Liver (tissue), 3 donors: ENCODE measurements around the gene ECE1.

ENCODE experiments used
- FOXA1 ChIP-seq: IDR thresholded peaks from 2 replicates; pipeline ENCODE4 v1.6.1; 2016; ENCODE audit warnings: antibody characterized with exemption
- GABPA ChIP-seq, 2 donors: IDR thresholded peaks in 1 of 2; conservative IDR thresholded peaks in 1 of 2; 2 replicates each; pipeline ENCODE4 v1.6.1; 2016; ENCODE audit warnings: antibody characterized with exemption in 2 of 2, mild to moderate bottlenecking in 1 of 2, moderate library complexity in 1 of 2
- RAD21 ChIP-seq, 2 donors: IDR thresholded peaks; 2 replicates each; pipeline ENCODE4 v1.6.1; 2016; ENCODE audit warnings: antibody characterized with exemption in 2 of 2, mild to moderate bottlenecking in 2 of 2
- RXRA ChIP-seq, 2 donors: IDR thresholded peaks; 2 replicates each; pipeline ENCODE4 v1.6.1; 2017 to 2018; ENCODE audit warnings: antibody characterized with exemption in 2 of 2, mild to moderate bottlenecking in 1 of 2
- TAF1 ChIP-seq: conservative IDR thresholded peaks from 2 replicates; pipeline ENCODE4 v1.6.1; 2016; ENCODE audit warnings: antibody characterized with exemption, mild to moderate bottlenecking
- YY1 ChIP-seq: IDR thresholded peaks from 2 replicates; pipeline ENCODE4 v1.6.1; 2016; ENCODE audit warnings: antibody characterized with exemption, mild to moderate bottlenecking
- TF ChIP-seq, protein P1 (sequence below): fragments of 150-350 bp; IDR thresholded peaks from 2 replicates; pipeline ENCODE4 v1.5.1; 2017; ENCODE audit warnings: improper control_type of control experiment, low read depth, low read length; ENCODE audit not compliant: missing input control
- TF ChIP-seq, protein P2 (sequence below): IDR thresholded peaks from 2 replicates; pipeline ENCODE4 v1.6.1; 2016; ENCODE audit warnings: antibody characterized with exemption
- TF ChIP-seq, protein P3 (sequence below): IDR thresholded peaks from 2 replicates; pipeline ENCODE4 v1.6.1; 2016; ENCODE audit warnings: antibody characterized with exemption
- TF ChIP-seq, protein P4 (sequence below): IDR thresholded peaks from 2 replicates; pipeline ENCODE4 v1.6.1; 2016; ENCODE audit warnings: antibody characterized with exemption
- donor health status: healthy.
- donor health status: healthy.

DNA sequence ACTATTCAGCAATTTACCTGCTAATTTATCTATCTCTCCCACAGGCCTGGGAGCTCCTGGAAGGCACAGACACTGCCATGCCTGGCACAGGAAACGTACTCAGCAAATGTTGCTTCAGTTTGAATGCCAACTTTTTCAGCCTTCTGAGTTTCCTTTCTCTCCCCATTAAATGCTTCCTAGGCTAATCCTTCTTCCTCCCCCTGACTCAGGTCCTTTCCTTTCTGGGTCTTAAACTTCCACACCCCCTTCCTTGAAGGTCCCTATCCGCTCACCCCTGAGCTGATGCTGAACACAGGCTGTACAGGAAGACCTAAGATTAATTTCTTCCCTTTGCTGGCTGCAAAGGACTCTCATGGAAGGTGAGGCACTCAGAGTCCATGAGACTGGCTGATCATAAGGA lies 40.3 kb upstream of the ECE1 start:
- TF ChIP-seq, protein P1, sequence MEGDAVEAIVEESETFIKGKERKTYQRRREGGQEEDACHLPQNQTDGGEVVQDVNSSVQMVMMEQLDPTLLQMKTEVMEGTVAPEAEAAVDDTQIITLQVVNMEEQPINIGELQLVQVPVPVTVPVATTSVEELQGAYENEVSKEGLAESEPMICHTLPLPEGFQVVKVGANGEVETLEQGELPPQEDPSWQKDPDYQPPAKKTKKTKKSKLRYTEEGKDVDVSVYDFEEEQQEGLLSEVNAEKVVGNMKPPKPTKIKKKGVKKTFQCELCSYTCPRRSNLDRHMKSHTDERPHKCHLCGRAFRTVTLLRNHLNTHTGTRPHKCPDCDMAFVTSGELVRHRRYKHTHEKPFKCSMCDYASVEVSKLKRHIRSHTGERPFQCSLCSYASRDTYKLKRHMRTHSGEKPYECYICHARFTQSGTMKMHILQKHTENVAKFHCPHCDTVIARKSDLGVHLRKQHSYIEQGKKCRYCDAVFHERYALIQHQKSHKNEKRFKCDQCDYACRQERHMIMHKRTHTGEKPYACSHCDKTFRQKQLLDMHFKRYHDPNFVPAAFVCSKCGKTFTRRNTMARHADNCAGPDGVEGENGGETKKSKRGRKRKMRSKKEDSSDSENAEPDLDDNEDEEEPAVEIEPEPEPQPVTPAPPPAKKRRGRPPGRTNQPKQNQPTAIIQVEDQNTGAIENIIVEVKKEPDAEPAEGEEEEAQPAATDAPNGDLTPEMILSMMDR: no peak
- TF ChIP-seq RAD21 (IDR thresholded peaks at IDR 0.05): no peak
- no peak for TF ChIP-seq GABPA (IDR thresholded peaks at IDR 0.05 in 1 of 2, conservative IDR thresholded peaks at IDR 0.05 in 1 of 2)
- TF ChIP-seq FOXA1: no peak
- TF ChIP-seq, protein P2, sequence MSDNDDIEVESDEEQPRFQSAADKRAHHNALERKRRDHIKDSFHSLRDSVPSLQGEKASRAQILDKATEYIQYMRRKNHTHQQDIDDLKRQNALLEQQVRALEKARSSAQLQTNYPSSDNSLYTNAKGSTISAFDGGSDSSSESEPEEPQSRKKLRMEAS: no peak
- TF ChIP-seq, protein P3, sequence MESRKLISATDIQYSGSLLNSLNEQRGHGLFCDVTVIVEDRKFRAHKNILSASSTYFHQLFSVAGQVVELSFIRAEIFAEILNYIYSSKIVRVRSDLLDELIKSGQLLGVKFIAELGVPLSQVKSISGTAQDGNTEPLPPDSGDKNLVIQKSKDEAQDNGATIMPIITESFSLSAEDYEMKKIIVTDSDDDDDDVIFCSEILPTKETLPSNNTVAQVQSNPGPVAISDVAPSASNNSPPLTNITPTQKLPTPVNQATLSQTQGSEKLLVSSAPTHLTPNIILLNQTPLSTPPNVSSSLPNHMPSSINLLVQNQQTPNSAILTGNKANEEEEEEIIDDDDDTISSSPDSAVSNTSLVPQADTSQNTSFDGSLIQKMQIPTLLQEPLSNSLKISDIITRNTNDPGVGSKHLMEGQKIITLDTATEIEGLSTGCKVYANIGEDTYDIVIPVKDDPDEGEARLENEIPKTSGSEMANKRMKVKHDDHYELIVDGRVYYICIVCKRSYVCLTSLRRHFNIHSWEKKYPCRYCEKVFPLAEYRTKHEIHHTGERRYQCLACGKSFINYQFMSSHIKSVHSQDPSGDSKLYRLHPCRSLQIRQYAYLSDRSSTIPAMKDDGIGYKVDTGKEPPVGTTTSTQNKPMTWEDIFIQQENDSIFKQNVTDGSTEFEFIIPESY: no peak
- peak in 1 of 2 donors; percentile 22 for TF ChIP-seq RXRA (IDR thresholded peaks at IDR 0.05)
- TF ChIP-seq, protein P4, sequence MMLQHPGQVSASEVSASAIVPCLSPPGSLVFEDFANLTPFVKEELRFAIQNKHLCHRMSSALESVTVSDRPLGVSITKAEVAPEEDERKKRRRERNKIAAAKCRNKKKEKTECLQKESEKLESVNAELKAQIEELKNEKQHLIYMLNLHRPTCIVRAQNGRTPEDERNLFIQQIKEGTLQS: no peak
- TF ChIP-seq YY1: no peak
- TF ChIP-seq TAF1: no peak
